Neutrophil (primary cell): Measurements from ENCODE around the gene OR6K2.

Experiments
- H3K27ac ChIP-seq: fragments of 200-600 bp; sonication (generic); 2 replicates; pipeline ENCODE4 v1.5.1; 2016; ENCODE audit warnings: mild to moderate bottlenecking, moderate library complexity
- H3K27me3 ChIP-seq: fragments of 200-600 bp; sonication (generic); 2 replicates; pipeline ENCODE4 v1.6.0; 2016; ENCODE audit warnings: mild to moderate bottlenecking
- H3K36me3 ChIP-seq: fragments of 200-600 bp; sonication (generic); 2 replicates; pipeline ENCODE4 v1.5.1; 2017
- H3K4me1 ChIP-seq, 2 experiments: fragments of 200-600 bp in 1 of 2; sonication (generic) in 1 of 2; 1 replicate in 1 of 2; 2 replicates in 1 of 2; pipeline versions ENCODE4 v1.5.1 to v1.6.1; 2013 to 2016; ENCODE audit warnings: low read depth in 1 of 2, low read length in 1 of 2, mild to moderate bottlenecking in 1 of 2, moderate library complexity in 1 of 2; ENCODE audit not compliant: control insufficient read depth in 1 of 2, insufficient read depth in 1 of 2
- H3K4me3 ChIP-seq, 2 experiments: fragments of 200-600 bp in 1 of 2; sonication (generic) in 1 of 2; 1 replicate in 1 of 2; 2 replicates in 1 of 2; pipeline ENCODE4 v1.5.1; 2013 to 2016; ENCODE audit warnings: low read depth in 1 of 2, low read length in 1 of 2, mild to moderate bottlenecking in 1 of 2, moderate library complexity in 1 of 2
- H3K9me3 ChIP-seq: fragments of 200-600 bp; sonication (generic); 2 replicates; pipeline ENCODE4 v1.5.1; 2016
- CTCF ChIP-seq: fragments of 200-600 bp; sonication (generic); IDR thresholded peaks from 2 replicates; pipeline ENCODE4 v1.5.1; 2016; ENCODE audit warnings: antibody characterized with exemption

The OR6K2 gene

DNA sequence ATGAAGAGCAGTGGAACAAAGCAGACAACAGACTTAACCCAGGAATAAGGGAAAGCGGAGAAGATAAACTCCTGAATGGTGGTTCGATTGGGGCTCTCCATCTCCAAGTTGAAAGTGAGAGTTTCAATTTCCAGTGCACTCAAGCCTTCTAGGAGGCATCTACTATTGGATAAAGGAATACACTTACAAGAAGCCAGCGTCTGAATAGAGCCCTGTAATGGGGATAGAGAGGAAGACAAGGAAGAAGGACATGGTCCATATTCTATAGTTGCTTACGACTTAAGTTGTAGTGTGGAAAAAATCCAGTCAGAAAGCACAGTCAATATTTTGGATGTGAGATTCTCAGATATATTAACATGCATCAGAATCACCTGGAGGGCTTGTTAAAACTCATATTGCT is at the start of gene OR6K2:
Gene OR6K2, minus strand, starts transcription at position 101 of the 400 bp plus-strand sequence. Its CDS starts 0 bp downstream, at position 101.
- no peaks in the 10 kb centered on the region for H3K36me3 ChIP-seq
- TF ChIP-seq CTCF = no peak
- H3K4me3 ChIP-seq = no peak within 1 kb of the TSS
- no peaks in the 10 kb centered on the region for H3K9me3 ChIP-seq
- H3K27ac ChIP-seq = no peak within 1 kb of the TSS
- no peaks in the 10 kb centered on the region for H3K27me3 ChIP-seq
- H3K4me1 ChIP-seq = no peaks in the 10 kb centered on the region

- H3K9me3 ChIP-seq = no peaks in the 10 kb centered on the region
- H3K36me3 ChIP-seq = no peaks in the 10 kb centered on the region
- no peak overlapping the region for H3K4me3 ChIP-seq
- H3K4me1 ChIP-seq = no peaks in the 10 kb centered on the region
- H3K27me3 ChIP-seq = no peaks in the 10 kb centered on the region
- no peak overlapping the region for H3K27ac ChIP-seq
- no peak for TF ChIP-seq CTCF
Measured at GRCh38 chr1:158735848-158736247, 35.4 kb upstream of the OR6K2 start.

DNA sequence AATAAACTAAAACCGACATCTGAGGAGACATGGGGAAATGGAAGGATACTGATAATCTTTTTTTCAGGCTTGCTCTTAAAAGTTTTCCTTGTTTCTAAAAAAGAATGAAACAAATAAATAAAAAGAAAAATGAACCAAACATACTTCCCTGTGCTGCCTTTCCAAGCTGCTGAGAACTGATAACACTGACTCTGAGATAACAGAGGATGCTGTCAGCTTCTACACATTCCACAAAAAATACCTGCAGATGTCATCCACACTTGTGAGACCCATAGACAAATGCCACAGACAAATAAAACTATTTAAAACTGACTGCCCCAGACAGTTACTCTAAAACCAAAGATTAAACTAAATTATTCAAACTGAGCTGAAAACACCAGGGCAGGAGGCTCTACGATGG is 32.1 kb upstream of the OR6K2 start:
- H3K4me3 ChIP-seq = no peak overlapping the region
- no peaks in the 10 kb centered on the region for H3K36me3 ChIP-seq
- H3K27me3 ChIP-seq = no peaks in the 10 kb centered on the region
- no peaks in the 10 kb centered on the region for H3K9me3 ChIP-seq
- no peak overlapping the region for H3K27ac ChIP-seq
- no peaks in the 10 kb centered on the region for H3K4me1 ChIP-seq
- TF ChIP-seq CTCF = no peak

DNA sequence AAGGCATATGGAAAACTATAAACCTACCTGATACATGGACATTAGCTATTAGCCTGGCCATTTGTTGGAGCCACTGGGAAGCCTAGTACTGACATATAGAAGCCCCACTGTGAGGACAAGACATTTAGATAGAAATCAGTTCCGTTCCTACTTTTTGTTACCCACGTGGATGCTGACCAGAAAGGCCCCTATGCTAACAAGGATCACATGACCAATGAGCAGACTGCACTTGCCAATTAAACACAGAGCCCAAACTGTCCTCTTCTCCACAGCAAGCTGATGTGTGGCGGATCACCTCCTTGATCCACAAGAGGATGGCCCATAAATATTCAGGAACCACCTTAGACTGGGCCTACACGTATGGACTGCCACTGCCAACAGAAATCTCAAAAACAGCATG is 31.3 kb upstream of the OR6K2 start:
- Histone ChIP-seq H3K9me3 (no peaks in the 10 kb centered on the region), H3K4me1 (no peaks in the 10 kb centered on the region), H3K36me3 (no peaks in the 10 kb centered on the region), H3K4me3 (no peak overlapping the region), H3K27ac (no peak overlapping the region), H3K27me3 (no peaks in the 10 kb centered on the region)
- TF ChIP-seq CTCF = no peak

DNA sequence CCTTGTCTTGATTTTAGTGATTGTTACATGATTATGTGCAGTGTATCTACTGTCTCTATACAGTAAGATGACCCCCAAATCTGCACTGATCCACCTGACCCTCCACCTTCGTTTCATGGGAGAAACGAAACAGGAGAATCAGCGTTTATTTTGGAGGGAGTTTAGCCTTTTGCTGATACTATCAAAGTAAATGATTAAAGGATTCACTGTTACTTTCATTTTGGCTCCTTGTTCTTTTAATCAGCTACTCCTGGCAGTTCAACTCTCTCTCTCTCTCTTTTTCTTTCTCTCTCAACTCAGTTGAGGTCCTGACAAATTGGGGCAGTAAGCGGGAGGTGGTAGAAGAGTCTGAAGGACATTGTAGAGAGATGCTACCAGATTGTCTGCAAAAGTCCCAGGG is 30.0 kb upstream of the OR6K2 start:
- no peaks in the 10 kb centered on the region for H3K27me3 ChIP-seq
- no peaks in the 10 kb centered on the region for H3K36me3 ChIP-seq
- H3K9me3 ChIP-seq = no peaks in the 10 kb centered on the region
- H3K4me1 ChIP-seq = no peaks in the 10 kb centered on the region
- no peak for TF ChIP-seq CTCF
- H3K4me3 ChIP-seq = no peak overlapping the region
- H3K27ac ChIP-seq = no peak overlapping the region
